H1 (cell line): ENCODE results near the gene RIIAD1. TPM values are rescaled to one million over a fixed set of nuclear protein-coding genes. Genes with fewer than 3 reads are reported as not detected.

Experiments
- ASH2L ChIP-seq: fragments of 200-600, 300-600 bp; sonication (generic); IDR thresholded peaks from one replicate; pipeline ENCODE4 v1.7.1; 2017; ENCODE audit warnings: low read length
- BCL11A ChIP-seq, 2 experiments: IDR thresholded peaks; one replicate each; pipeline ENCODE4 v1.6.1; 2011; ENCODE audit warnings: low read depth in 2 of 2, low read length in 2 of 2, mild to moderate bottlenecking in 2 of 2
- HDAC2 ChIP-seq, 2 experiments: fragments of 300-600 bp in 1 of 2; sonication (generic) in 1 of 2; IDR thresholded peaks; 2 replicates each; pipeline ENCODE4 v1.6.1; 2011 to 2012; ENCODE audit warnings: low read depth in 2 of 2, low read length in 2 of 2, mild to moderate bottlenecking in 2 of 2, moderate library complexity in 2 of 2, borderline replicate concordance in 1 of 2, inconsistent platforms in 1 of 2
- JUND ChIP-seq: IDR thresholded peaks from 2 replicates; pipeline ENCODE4 v1.6.1; 2011; ENCODE audit warnings: mild to moderate bottlenecking, improper control_type of control experiment, low read length
- KDM4A ChIP-seq: IDR thresholded peaks from one replicate; pipeline ENCODE4 v1.7.1; 2012; ENCODE audit warnings: low read depth, mild to moderate bottlenecking, moderate library complexity, low read length, inconsistent platforms; ENCODE audit not compliant: severe bottlenecking
- MAFK ChIP-seq: IDR thresholded peaks from 2 replicates; pipeline ENCODE4 v1.6.1; 2012; ENCODE audit warnings: low read depth, mild to moderate bottlenecking, improper control_type of control experiment, low read length
- POLR2AphosphoS5 ChIP-seq: IDR thresholded peaks from 2 replicates; pipeline ENCODE4 v1.6.1; 2011; ENCODE audit warnings: low read depth, low read length
- RBBP5 ChIP-seq: IDR thresholded peaks from 2 replicates; pipeline ENCODE4 v1.7.1; 2012; ENCODE audit warnings: low read depth, mild to moderate bottlenecking, inconsistent platforms, low read length, moderate library complexity, borderline replicate concordance
- RNF2 ChIP-seq: fragments of 200-900, 300-1000 bp; sonication (generic); IDR thresholded peaks from 2 replicates; pipeline ENCODE4 v1.7.1; 2016; ENCODE audit warnings: borderline replicate concordance, low read depth, mild to moderate bottlenecking, antibody characterized with exemption, low read length; ENCODE audit not compliant: poor library complexity, severe bottlenecking; ENCODE audit errors: missing control alignments
- RXRA ChIP-seq: IDR thresholded peaks from 2 replicates; pipeline ENCODE4 v1.6.1; 2011; ENCODE audit warnings: low read depth, mild to moderate bottlenecking, low read length, moderate library complexity; ENCODE audit not compliant: insufficient read depth
- SIX5 ChIP-seq: IDR thresholded peaks from 2 replicates; pipeline ENCODE4 v1.6.1; 2011; ENCODE audit warnings: mild to moderate bottlenecking, low read depth, low read length
- SP1 ChIP-seq: IDR thresholded peaks from 2 replicates; pipeline ENCODE4 v1.6.1; 2011; ENCODE audit warnings: low read depth, low read length
- SP4 ChIP-seq: IDR thresholded peaks from 2 replicates; pipeline ENCODE4 v1.6.1; 2012; ENCODE audit warnings: low read length, inconsistent platforms
- TAF7 ChIP-seq: optimal IDR thresholded peaks from 2 replicates; pipeline ENCODE3; 2011; ENCODE audit warnings: low read depth, mild to moderate bottlenecking, inconsistent platforms, low read length, moderate library complexity, borderline replicate concordance
- YY1 ChIP-seq: IDR thresholded peaks from 2 replicates; pipeline ENCODE4 v1.6.1; 2011; ENCODE audit warnings: low read depth, mild to moderate bottlenecking, low read length
- polyA plus RNA-seq, 7 experiments: library from polyadenylated mRNA; depleted of rRNA in 3 of 7; stranded (reverse) in 5 of 7; unstranded in 2 of 7; fragments of >200 nt in 5 of 7; fragments of 200-250 nt in 2 of 7; gene quantifications; 1 replicate in 5 of 7; 2 replicates in 1 of 7; 4 replicates in 1 of 7; pipeline versions ENCODE4 v1.2.1 to v1.2.3, GENCODE V29; 2011 to 2013; ENCODE audit warnings: missing spikeins in 2 of 7, mixed read lengths in 2 of 7
- total RNA-seq: library from RNA; stranded (reverse); fragmentation: NEBNext Ultra II Directional; extraction: Animal tissue kit (Norgen Biotek cat#: 25700); gene quantifications from 2 replicates; pipeline ENCODE4 v1.2.1, GENCODE V29; 2021
- TF ChIP-seq, protein P1 (sequence below), 3 experiments: IDR thresholded peaks; 1 replicate in 2 of 3; 2 replicates in 1 of 3; pipeline versions ENCODE4 v1.5.1 to v1.6.1; 2011; ENCODE audit warnings: low read length in 3 of 3, mild to moderate bottlenecking in 3 of 3, inconsistent platforms in 2 of 3, low read depth in 1 of 3, moderate library complexity in 1 of 3; ENCODE audit not compliant: insufficient read depth in 1 of 3; ENCODE audit errors: control extremely low read depth in 1 of 3
- TF ChIP-seq, protein P2 (sequence below): IDR thresholded peaks from 2 replicates; pipeline ENCODE4 v1.6.1; 2012; ENCODE audit warnings: low read length, inconsistent platforms

RIIAD1 gene
- total and polyA plus RNA-seq, 2 of the 8 experiments (the other 6 are each of a cell fraction or from before 2014, with no cell fraction given): not detected

DNA sequence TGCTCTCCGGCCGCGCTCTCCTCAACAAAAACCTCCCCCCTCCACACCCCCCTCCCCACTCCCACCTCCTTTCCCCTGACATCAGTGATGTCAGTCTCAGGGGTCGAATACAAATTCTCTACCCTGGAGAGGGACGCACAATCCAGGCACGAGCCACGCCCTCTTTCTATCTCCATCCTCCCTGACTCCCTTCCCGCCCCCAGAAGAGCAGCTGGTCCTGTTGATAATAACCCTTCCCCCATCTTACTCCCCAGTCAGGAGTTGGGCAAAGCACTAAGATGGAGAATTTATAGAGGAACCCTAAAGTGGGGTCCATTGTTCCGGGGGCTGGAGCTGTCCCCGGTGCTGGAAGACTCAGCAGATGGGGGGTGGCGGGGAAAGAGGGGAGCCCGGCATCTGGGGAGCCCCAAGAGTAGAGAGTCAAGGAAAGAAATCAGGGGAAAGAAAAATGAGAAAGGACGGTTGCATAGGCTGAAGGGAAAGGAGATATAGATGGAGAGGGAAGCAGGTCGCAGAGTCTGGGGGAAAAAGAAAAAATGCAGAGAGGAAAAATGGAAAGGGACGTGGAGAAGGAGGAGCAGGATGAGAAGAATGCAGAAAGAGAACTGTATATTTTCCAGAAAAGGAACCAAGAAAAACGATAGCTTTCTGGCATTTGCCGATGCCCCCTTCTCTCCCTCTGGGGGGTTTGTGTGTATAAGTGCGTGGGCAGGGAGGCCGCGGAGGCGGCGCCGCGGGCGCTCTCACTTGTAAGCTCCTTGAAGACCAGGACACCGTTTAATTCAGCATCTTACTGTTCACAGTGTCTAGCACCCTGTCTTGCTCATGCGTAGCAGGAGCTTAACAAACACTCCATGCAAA, 4.3 kb upstream of the RIIAD1 start, which contains the start of gene CELF3 (continued):
- TF ChIP-seq, protein P1, sequence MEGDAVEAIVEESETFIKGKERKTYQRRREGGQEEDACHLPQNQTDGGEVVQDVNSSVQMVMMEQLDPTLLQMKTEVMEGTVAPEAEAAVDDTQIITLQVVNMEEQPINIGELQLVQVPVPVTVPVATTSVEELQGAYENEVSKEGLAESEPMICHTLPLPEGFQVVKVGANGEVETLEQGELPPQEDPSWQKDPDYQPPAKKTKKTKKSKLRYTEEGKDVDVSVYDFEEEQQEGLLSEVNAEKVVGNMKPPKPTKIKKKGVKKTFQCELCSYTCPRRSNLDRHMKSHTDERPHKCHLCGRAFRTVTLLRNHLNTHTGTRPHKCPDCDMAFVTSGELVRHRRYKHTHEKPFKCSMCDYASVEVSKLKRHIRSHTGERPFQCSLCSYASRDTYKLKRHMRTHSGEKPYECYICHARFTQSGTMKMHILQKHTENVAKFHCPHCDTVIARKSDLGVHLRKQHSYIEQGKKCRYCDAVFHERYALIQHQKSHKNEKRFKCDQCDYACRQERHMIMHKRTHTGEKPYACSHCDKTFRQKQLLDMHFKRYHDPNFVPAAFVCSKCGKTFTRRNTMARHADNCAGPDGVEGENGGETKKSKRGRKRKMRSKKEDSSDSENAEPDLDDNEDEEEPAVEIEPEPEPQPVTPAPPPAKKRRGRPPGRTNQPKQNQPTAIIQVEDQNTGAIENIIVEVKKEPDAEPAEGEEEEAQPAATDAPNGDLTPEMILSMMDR (IDR thresholded peaks at IDR 0.05; ENCODE audit: control extremely low read depth in 1 of 3, insufficient read depth in 1 of 3, low read depth in 1 of 3, low read length in 3 of 3): no peak
- TF ChIP-seq ASH2L (peak; percentile 31), SIX5 (no peak), MAFK (no peak), SP4 (0 out of 2 replicates have a peak, but pooled peaks have one; percentile 63), TAF7 (peak; percentile 60), RNF2 (no peak), BCL11A (IDR thresholded peaks at IDR 0.05; ENCODE audit: low read depth in 2 of 2, low read length in 2 of 2) (no peak), HDAC2 (IDR thresholded peaks at IDR 0.05; ENCODE audit: borderline replicate concordance in 1 of 2, low read depth in 2 of 2, low read length in 2 of 2) (peak in 1 of 2 experiments; percentile 60; a peak in 1 of 4 replicates), YY1 (peak; percentile 86), SP1 (peak; percentile 70), POLR2AphosphoS5 (no peak), JUND (peak; percentile 60; the same call in 1 of the 2 replicates), KDM4A (no peak), RXRA (no peak), RBBP5 (no peak)
- TF ChIP-seq, protein P2, sequence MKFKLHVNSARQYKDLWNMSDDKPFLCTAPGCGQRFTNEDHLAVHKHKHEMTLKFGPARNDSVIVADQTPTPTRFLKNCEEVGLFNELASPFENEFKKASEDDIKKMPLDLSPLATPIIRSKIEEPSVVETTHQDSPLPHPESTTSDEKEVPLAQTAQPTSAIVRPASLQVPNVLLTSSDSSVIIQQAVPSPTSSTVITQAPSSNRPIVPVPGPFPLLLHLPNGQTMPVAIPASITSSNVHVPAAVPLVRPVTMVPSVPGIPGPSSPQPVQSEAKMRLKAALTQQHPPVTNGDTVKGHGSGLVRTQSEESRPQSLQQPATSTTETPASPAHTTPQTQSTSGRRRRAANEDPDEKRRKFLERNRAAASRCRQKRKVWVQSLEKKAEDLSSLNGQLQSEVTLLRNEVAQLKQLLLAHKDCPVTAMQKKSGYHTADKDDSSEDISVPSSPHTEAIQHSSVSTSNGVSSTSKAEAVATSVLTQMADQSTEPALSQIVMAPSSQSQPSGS: peak; percentile 93
